Measurements from ENCODE around the gene ARHGAP4. TPM values are rescaled to one million over a fixed set of nuclear protein-coding genes. Genes with fewer than 3 reads are reported as not detected.

ARHGAP4 gene
- total RNA-seq, 1 experiment from 2014 or later, result 67.4 TPM

- Histone ChIP-seq H4K20me1 (ENCODE audit: insufficient read depth) (no peaks in the 10 kb centered on the region), H2AFZ (ENCODE audit: low read depth, low read length, poor library complexity, severe bottlenecking) (no peak overlapping the region), H3K9ac (ENCODE audit: low read length) (no peak overlapping the region), H3K9me2 (ENCODE audit: insufficient read depth) (no peaks in the 10 kb centered on the region), H3K79me2 (ENCODE audit: insufficient read depth, low read length) (no peaks in the 10 kb centered on the region), H3K4me2 (ENCODE audit: low read length) (no peak overlapping the region), H3K27ac (ENCODE audit: low read depth, low read length) (no peak overlapping the region), H3K4me3 (replicated peaks in 1 of 2; ENCODE audit: low read depth in 1 of 2, low read length in 2 of 2) (no peak overlapping the region), H3K27me3 (ENCODE audit: insufficient read depth, low read length) (no peaks in the 10 kb centered on the region), H3K9me3 (ENCODE audit: control insufficient read depth in 1 of 2, insufficient read depth in 1 of 2, low read depth in 1 of 2, low read length in 2 of 2) (no peaks in the 10 kb centered on the region), H3K4me1 (ENCODE audit: control insufficient read depth in 1 of 2, insufficient read depth in 2 of 2, low read length in 2 of 2) (peaks cover 9 to 22% of the 10 kb centered on the region in 2 experiments), H3K36me3 (ENCODE audit: control insufficient read depth in 1 of 2, insufficient read depth in 2 of 2, low read length in 2 of 2) (no peaks in the 10 kb centered on the region)
- BruUV-seq (replicated peaks), result no TSS peak
- ChIA-PET RAD21 (ENCODE audit: low non-redundant PET in 1 of 2, low total read pairs in 2 of 2, uncharacterized antibody in 2 of 2, unreplicated experiment in 2 of 2) (no interaction called here), CTCF (no interaction called here), POLR2A (no interaction called here)
- intact Hi-C loops (cut with micrococcal nuclease), result no loop called here
- no peak for DNase-seq (ENCODE audit: low read depth, low spot score)
- no peak for TF ChIP-seq EZH2 (IDR thresholded peaks at IDR 0.05)
- no peak for ATAC-seq
These were observed 38.7 kb downstream of the ARHGAP4 start for GRCh38 chrX:153887385-153887784.

- Histone ChIP-seq H3K36me3 (ENCODE audit: control insufficient read depth in 1 of 2, insufficient read depth in 2 of 2, low read length in 2 of 2) (no peaks in the 10 kb centered on the region), H3K9ac (ENCODE audit: low read length) (no peak overlapping the region), H4K20me1 (ENCODE audit: insufficient read depth) (no peaks in the 10 kb centered on the region), H3K4me1 (ENCODE audit: control insufficient read depth in 1 of 2, insufficient read depth in 2 of 2, low read length in 2 of 2) (peaks cover 9 to 27% of the 10 kb centered on the region in 2 experiments), H3K9me2 (ENCODE audit: insufficient read depth) (no peaks in the 10 kb centered on the region), H2AFZ (ENCODE audit: low read depth, low read length, poor library complexity, severe bottlenecking) (no peak overlapping the region), H3K27ac (ENCODE audit: low read depth, low read length) (no peak overlapping the region), H3K4me2 (ENCODE audit: low read length) (no peak overlapping the region), H3K27me3 (ENCODE audit: insufficient read depth, low read length) (no peaks in the 10 kb centered on the region), H3K79me2 (ENCODE audit: insufficient read depth, low read length) (no peaks in the 10 kb centered on the region), H3K4me3 (replicated peaks in 1 of 2; ENCODE audit: low read depth in 1 of 2, low read length in 2 of 2) (no peak overlapping the region), H3K9me3 (ENCODE audit: control insufficient read depth in 1 of 2, insufficient read depth in 1 of 2, low read depth in 1 of 2, low read length in 2 of 2) (no peaks in the 10 kb centered on the region)
- DNase-seq (ENCODE audit: low read depth, low spot score), result no peak
- BruUV-seq (replicated peaks), result no TSS peak
- no peak for TF ChIP-seq CEBPB (IDR thresholded peaks at IDR 0.05; ENCODE audit: low read depth)
- TF ChIP-seq RAD21 (IDR thresholded peaks at IDR 0.05; ENCODE audit: low read depth), result no peak
- TF ChIP-seq CBX3 (IDR thresholded peaks at IDR 0.05; ENCODE audit: low read depth), result no peak
- no peak for TF ChIP-seq SRF (IDR thresholded peaks at IDR 0.05; ENCODE audit: low read depth)
- no peak for TF ChIP-seq EZH2phosphoT487 (IDR thresholded peaks at IDR 0.05; ENCODE audit: borderline replicate concordance)
- no peak for TF ChIP-seq YY1 (IDR thresholded peaks at IDR 0.05; ENCODE audit: extremely low read depth, insufficient replicate concordance, low read depth, low read length)
- no peak for TF ChIP-seq ELF1 (IDR thresholded peaks at IDR 0.05; ENCODE audit: borderline replicate concordance, low read depth)
- no peak for TF ChIP-seq ATF3 (IDR thresholded peaks at IDR 0.05)
- TF ChIP-seq EGR1 (IDR thresholded peaks at IDR 0.05; ENCODE audit: low read depth), result no peak
- no peak for TF ChIP-seq POLR2A (IDR thresholded peaks at IDR 0.05; ENCODE audit: borderline replicate concordance, extremely low read depth, insufficient read depth, insufficient read length)
- TF ChIP-seq JUND (IDR thresholded peaks at IDR 0.05), result no peak
- TF ChIP-seq ZFX (IDR thresholded peaks at IDR 0.05), result no peak
- TF ChIP-seq EZH2 (IDR thresholded peaks at IDR 0.05), result no peak
- no peak for ATAC-seq
- ChIA-PET CTCF (no interaction called here), POLR2A (no interaction called here), RAD21 (ENCODE audit: low non-redundant PET in 1 of 2, low total read pairs in 2 of 2, uncharacterized antibody in 2 of 2, unreplicated experiment in 2 of 2) (no interaction called here)
- intact Hi-C loops (cut with micrococcal nuclease), result no loop called here
These were observed 39.1 kb downstream of the ARHGAP4 start for GRCh38 chrX:153886915-153887314.
